Stimulated activated CD4-positive, alpha-beta T cell treated with anti-CD3 and anti-CD28 coated beads, Interleukin-1b, Interleukin-23, amount 100 ng/mL, for 4 hours (primary cell): ENCODE data around the gene RPL7A.
A peak's percentile ranks its signal among the peaks of the same experiment; 100 is the strongest.
"Not testable (repeated sequence)": the region's sequence is repeated elsewhere in the genome, so short reads cannot be mapped to it uniquely, and the experiment has no call there.

Experiments
- DNase-seq, 2 donors: peaks; one replicate each; pipeline ENCODE4 v3.0.0-alpha.2; 2020; ENCODE audit warnings: low read depth in 2 of 2

RPL7A gene

DNA sequence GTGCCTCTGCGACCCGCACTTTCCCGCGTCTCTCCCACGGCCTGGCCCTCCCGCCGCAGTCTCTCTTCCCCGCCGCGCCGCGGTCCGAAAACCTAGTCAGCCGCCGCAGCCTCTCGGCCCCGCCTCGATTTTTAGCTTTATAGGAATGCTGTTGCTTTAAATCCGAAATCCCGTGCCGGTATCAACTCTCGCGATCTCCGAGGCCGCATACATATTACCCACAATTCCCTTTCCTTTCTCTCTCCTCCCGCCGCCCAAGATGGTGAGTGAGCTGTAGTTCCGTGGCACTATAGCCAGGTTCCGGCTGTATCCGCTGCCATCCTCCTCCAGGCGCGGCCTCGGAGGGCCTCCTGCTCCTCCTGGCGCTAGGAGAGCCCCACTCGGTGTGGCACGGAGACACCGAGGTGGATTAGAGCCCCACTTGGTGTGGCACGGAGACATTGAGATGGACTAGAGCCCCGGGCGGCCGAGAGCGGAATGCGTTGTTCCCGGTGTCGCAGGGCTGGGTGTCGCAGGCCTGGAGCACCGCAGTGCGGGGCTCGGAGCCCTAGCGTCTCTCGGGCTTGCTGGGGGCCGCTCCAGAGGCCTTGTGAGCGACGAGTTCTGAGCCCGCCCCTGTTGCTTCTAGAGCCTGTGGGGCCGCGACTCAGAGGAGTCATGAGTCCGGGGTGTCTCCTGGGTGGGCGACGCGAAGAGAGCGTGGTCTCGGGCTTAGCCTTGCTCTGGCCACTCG, at the start of gene RPL7A, which contains the start of gene MED22:
RPL7A (plus strand) TSS at position 234 of the 733 bp plus-strand sequence; CDS start at position 260, 26 bp downstream.
MED22 (minus strand) TSS at position 147 of the 733 bp plus-strand sequence. CDS start 1,469 bp downstream, outside the sequence.
- DNase-seq = peak; percentile 84 to 89

DNA sequence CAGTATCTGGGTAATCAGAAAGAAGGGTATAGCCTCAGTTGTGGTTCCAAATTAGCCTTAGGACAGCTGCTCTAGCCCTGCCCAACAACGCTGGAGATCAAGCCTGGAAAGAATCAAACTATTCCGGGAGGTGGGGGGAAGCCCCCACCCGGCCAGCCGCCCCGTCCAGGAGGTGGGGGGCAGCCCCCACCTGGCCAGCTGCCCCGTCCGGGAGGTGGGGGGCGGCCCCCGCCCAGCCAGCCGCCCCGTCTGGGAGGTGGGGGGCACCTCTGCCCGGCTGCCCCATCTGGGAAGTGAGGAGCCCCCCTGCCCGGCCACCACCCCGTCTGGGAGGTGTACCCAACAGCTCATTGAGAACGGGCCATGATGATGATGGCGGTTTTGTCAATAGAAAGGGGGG, 48.0 kb upstream of the RPL7A start:
- not testable (repeated sequence) for DNase-seq

DNA sequence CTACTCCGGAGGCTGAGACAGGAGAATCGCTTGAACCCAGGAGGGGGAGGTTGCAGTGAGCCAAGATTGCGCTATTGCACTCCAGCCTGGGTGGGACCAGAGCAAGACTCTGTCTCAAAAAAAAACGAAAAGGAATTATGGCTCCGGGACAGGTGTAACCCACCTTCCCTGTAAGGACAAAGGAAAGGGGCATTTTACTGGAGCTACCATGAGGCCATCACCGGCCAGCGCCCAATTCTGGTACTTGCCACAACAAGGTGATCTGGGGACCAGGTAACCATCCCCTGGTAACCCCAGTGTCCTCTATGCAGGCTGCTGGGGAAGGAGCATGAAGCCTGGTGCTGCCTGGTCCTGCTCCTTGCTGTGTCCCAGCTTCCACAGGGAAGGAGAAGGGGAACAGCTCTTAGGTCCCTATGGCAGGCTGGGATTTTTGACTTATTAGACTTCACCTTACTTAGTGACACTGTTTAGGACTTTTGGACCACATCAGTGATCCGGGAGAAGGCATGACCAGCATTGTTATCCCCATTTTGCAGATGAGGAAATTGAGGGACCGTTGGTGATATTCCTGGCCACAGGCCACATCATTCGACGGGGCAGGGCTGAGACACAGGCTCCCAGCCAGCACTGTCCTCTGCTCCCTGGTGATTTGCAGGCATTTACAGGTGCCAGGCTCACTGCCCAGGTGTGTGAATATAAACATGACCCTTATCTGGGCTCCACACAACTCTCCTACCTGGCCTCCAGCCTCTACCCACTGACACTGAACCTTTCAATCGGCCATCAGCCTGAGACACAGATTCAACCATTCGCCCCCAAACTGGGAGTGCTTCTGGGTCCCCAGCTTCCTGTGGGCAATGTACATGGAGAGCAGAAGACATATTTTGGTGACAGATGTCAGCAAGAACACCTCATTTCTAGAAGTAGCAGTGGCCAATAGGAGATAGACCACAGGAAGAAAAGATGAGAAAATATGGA, 46.5 kb upstream of the RPL7A start:
- DNase-seq = no peak

DNA sequence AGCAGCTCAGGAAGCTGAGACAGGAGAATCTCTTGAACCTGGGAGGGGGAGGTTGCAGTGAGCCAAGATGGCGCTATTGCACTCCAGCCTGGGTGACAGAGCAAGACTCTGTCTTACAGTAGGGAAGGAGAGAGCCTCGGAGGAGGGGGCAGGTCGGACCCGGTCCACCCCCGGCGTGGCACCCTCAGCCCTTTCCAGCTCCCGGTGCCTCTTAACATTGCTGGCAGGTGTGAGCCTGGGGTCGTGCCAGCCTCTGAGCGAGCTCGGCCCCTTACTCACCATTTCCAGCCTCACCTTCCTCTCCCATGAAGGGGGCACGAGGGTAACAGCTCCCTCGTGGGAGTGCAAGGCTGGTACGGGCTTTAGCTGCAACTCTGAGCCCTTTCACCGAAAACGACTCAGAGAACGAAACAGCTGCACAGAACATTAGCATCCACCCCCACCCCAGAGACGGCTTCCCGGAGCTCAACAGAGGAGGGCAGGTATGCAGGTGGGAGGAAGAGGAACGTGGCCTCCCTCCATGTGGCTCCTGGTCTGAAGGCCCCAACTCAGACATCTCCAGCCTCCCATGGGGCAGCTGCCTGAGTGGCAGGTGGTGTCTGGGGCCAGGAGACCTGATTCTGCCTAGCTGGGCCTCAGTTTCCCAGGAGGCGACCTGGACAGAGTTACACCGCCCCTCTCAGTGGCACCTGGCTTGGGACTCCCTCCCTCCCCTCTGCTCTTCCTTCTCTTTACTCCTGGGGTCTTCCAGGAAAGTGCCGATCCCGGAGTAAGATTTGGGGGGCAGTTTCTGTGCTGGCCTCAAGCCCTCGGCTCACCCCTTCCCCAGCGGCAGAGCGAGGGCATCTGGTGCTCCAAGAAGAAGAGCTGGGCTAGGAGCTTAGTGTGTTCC, 44.5 kb upstream of the RPL7A start:
- DNase-seq = no peak

DNA sequence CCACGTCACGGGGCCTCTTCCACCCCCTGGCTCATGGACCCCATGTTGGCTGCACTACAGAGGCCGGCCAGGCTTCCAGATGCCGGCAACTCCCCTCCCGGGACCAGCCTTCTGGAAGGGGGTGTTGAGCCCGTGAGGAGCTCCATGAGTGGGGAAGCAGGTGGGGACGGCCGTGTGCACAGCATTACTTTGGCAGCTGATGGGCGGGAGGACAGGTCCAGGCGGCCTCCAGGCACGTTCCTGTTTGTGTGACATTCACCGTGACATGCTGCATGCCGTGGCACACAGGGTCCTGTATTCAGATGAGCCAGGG, 43.9 kb upstream of the RPL7A start:
- no peak for DNase-seq

DNA sequence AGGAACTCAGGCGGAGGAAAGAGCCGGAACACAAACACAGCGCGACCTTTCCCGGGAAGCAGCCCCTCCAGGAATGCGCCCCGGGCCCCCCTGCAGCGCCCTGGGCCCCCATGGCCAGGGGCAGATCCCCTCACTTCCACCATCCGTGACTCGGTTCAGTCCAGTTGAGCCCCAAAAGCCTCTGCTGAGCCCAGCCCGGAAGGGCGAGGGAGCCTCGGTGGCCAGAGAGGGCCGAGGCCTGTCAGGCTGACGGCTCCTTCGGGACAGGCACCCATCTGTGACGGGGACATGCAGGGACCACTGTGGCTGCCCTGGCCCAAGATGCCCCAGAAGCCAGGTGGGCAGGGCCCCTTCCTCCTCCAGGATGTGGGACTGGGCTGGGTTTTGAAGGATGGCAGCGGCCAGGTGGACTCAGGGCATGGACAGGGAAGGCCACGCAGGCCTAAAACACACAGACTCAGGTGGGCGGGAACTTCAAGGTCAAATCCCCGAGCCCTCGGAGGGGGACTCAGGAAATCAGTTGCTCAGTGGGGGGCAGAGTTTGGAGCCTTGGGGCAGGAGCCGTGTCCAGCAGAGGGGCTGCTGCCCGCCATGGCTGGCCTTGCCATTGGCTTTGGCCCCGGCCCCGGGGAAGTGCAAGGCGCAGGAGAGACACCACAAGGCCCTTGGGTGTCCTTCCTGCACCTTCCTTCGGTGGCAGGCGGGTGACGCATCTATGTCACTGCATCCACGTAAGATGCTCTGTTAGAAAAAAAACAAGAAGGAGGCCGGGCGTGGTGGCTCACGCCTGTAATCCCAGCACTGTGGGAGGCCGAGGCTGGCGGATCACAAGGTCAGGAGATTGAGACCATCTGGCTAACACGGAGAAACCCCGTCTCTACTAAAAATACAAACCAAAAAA, 43.3 kb upstream of the RPL7A start:
- no peak for DNase-seq

DNA sequence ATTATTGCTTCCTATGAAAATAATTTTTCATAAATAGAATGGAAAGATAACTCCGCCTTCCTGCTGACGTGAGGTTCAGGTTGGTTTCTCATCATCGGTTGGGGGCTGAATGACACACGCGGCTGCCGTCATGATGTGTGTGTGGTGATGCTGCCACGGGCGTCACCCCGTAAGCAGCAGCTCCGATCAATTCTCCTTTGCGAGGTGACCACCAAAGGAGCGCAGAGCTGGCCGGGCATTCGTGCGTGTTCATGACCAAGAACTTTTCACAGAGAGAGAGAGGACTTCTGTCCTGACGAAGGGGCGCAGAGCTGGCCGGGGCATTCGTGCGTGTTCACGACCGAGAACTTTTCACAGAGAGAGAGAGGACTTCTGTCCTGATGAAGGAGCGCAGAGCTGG, 42.3 kb upstream of the RPL7A start:
- no peak for DNase-seq

DNA sequence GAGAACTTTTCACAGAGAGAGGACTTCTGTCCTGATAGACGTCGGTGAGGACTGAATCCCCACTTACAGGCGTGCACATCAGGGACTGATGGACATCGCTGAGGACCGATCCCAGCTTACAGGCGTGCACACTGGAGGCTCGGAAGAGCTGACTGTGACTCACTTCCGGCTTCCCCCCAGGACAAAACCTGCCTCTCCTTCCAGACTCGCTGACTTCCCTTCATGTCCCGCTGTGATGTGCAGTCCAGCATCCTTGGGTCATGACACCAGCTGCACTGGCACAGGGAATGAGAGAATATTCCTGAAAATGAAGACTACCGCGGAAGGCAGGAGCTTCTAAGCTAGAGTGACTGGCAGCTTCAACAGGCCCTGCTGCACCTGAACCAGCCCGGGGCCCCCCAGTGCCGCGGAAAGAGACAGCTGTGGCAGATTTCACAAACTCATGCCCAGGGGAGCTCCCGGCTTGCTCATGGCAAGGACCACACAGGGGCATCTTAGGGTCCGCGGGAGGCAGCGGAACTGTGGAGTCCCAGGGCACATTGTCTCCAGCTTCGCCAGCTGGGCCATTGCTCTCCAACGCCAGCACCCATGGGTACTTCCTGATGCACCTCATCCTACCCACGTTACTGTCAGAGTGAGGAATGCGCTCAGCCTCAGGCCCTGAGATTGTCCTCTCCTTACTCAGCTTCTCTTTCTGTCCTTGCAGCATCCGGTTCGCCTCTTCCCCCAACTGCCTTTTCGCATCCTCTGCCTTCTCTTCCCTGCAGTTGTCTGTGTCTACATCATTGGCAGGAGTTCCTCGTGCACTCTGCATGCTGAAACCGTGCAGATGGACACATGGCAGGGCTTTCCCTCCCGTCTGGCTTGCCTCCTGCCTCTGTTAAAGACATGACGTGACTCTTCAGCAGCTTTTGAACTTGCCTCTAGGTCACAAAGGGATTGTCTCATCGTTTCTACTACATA, 41.5 kb upstream of the RPL7A start:
- DNase-seq = no peak

DNA sequence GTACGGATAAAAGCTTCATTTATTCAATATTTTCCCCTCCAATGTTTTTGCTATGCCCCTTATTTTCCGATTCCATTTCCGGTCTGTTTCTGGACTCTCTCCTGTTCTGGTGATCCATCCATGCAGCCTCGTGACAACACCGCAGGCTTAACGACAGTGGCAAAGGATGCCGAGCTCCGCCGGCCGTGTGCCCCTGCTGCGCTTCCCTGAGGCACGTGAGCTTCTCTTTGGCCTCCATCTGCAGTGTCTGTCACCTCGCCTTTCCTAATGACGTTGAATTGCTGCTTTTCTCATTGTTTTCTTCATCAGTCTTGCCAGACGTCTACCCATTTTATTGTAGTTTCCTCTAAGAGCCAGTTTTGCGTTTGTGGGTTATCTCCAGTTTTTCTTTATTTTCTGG, 40.7 kb upstream of the RPL7A start:
- no peak for DNase-seq

DNA sequence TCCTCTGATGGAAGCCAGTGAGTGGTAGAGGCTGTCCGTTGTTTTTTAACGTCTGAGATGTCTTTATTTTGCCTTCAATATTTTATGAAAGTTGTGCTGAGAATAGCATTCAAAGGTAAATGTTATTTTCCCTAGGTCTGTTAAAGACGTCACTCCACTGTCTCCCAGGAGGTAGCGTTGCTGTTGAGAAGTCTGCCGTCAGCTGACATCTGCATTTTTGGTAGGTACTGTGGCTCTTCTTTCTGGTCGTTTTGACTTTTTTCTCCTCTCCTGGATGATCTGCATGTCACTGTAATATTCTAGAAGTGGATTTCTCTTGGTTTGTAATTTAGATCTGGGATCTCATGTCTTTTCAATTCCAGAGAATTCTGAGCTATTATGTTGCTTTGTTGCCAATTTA, 38.4 kb upstream of the RPL7A start:
- no peak for DNase-seq

DNA sequence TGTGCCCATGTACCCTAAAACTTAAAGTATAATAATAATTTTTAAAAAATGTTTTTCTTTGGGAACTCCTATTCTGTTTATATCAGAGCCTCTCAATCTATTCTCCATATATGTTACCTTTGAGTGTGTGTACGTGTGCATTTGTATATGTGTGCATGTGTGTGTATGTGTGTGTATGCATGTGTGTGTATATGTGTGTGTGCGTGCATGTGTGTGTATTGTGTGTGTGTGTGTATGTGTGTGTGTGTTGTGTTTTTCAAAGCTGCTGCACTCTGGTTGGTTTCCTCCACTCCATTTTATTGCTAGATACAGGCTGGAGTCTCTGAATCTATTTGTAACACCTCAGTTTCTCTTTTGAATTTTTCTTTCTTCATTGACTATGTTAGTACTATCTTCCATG, 32.0 kb upstream of the RPL7A start:
- DNase-seq = no peak

DNA sequence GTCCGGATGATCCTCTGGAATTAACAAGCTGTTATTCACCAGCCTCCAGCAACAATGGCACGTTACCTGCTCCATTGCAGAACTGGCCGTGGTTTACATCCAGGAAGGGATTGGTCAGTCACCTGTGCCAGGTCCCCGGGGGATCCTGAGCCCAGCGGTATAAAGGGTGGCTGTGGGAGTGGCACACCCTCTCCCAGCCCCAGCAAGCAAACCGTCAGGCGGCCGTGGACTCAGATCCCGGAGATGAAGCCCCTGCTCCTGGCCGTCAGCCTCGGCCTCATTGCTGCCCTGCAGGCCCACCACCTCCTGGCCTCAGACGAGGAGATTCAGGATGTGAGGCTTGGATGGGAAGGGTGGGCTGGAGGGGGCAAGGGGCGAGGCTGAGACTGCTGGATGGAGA, 30.5 kb upstream of the RPL7A start:
- DNase-seq = not testable (repeated sequence)

DNA sequence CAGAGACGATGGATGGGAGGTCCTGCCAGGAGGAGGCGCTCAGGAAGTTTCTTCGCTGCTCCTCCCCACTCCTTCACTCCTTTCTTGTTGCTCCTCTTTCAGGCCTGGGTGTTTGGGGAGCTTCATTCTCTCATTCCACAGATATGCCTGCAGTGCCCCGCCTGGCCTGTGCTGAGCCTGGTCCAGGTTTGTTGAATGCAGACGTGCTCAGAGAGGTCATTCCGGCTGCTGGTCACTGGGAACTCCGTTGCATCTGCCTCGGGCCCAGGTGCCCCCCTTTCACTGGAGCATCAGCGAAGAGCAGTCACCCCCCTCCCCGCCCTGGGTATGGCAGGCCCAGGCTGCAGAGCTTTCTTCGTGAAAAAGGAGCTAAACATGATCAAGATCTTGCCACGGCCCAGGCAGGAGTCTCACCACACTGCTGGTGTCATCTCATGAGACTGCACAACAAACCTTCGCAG, 27.6 kb upstream of the RPL7A start:
- no peak for DNase-seq

DNA sequence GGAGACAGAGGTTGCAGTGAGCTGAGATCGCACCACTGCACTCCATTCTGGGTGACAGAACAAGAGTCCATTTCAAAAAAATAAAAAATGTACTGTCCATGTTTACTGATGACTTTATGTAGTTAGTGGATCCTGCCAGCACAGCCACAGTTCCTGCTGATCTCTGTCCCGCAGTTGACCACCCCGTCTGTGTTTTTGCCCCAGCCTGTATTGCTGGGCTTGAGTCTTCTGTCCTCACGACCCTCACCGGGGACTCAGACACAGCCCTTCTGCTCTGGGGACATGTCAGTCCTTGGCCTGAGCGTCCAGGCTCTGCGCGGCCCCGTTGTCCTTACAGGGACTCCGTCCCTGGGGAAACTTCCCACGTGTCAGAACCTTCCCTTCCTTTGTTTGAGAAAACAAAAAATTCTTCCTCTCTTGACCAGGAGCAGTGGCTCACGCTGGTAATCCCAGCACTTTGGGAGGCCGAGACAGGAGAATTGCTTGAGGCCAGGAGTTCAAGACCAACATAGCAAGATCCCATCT, 26.5 kb upstream of the RPL7A start:
- DNase-seq = no peak

DNA sequence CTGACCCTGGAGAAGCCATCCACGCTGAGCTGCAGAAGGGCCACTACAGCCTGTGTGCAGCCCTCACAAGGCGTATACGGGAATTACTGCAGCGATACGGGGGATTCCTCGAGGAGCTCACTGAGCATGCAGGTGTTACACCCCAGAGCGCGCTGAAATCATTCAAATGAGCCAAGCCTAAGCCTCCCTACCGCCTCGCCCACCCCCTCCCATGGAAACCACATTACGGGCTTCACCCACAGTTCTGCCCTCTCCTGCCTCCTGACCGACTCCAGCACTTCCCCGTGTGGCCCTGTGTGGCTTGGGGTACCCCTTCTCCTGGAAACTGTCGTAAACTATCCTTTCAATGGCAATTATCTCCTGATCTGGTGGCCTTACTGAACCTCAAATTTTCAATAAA, 25.3 kb upstream of the RPL7A start:
- DNase-seq = no peak

DNA sequence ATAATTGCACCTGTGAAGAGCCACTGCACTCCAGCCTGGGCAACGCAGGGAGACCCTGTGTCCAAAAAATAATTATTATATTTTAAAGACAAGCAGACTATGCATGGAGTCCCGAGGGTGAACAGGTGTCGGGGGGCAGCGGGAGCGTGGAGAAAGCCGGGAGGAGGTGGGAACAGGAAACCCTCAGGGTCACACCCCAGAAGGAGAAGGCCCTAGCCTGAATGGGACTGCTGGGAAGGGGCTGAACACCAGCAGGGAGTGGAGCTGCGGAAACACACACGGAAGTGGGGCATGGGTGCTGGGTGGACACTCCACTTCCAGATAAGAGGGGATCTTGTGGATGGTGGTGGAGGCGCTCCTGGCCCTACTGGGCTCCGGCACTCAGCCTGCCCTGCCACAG, 24.8 kb upstream of the RPL7A start:
- DNase-seq = no peak

DNA sequence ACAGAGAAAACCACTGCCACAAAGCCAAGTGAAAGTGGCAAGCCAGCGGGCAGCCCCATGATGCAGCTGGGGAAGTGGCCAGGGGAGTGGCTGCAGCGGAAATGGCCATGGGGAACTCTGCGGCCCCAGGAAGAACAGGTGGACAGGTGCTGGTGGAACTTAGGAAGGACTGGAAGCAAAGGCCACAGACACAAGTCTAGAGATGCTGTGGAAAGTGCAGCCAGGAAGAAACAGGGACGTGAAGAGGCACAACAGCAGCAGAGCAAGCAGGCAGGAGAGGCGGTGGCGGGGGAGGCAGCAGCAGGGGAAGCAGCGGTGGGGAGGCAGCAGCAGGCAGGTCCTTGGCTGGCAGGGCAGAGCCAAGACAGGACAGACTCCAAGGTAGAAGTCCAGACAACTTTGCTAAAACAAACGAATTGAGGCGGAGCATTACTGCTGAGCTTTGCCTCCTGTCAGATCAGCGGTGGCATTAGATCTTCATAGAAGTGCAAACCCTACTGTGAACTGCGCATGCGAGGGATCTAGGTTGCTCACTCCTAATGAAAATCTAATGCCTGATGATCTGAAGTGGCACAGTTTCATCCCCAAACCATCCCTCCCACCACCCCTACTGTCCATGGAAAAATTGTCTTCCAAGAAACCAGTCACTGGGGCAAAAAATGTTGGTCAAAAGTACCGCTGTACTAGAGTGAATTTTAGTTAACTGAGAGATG, 23.9 kb upstream of the RPL7A start:
- no peak for DNase-seq

DNA sequence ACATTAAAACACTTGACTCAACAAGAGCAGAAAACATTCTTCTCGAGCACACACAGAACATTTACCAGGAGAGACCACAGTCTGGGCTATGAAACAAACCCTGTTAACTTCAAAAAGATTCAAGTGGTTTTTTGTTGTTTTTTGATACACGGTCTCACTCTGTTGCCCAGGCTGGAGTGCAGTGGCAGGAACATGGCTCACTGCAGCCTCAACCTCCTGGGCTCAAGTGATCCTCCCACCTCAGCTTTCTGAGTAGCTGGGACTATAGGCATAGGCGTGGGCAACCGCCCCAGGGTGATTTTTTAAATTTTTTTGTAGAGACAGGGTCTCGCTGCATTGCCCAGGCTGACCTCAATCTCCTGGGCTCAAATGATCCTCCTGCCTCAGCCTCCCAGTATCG, 21.0 kb upstream of the RPL7A start:
- DNase-seq = not testable (repeated sequence)
